Brain microvascular endothelial cell (primary cell): Measurements from ENCODE around the gene TMEM183A.

ENCODE experiments used
- DNase-seq: peaks from one replicate; pipeline ENCODE4 v3.0.0-alpha.2; 2020
- H3K27ac ChIP-seq: fragments of 250-450 bp; sonication (Bioruptor Pico); 2 replicates; pipeline ENCODE4 v1.5.1; 2020; ENCODE audit warnings: mild to moderate bottlenecking, moderate library complexity
- H3K27me3 ChIP-seq: fragments of 250-450 bp; sonication (Bioruptor Pico); replicated peaks from 2 replicates; pipeline ENCODE4 v1.5.1; 2020; ENCODE audit warnings: mild to moderate bottlenecking
- H3K36me3 ChIP-seq: fragments of 250-450 bp; sonication (Bioruptor Pico); replicated peaks from 2 replicates; pipeline ENCODE4 v1.5.1; 2020; ENCODE audit warnings: mild to moderate bottlenecking
- H3K4me3 ChIP-seq: 2 replicates; pipeline ENCODE4 v1.5.1; 2011; ENCODE audit warnings: low read depth, mild to moderate bottlenecking, control low read depth, low read length, moderate library complexity
- CTCF ChIP-seq: IDR thresholded peaks from 2 replicates; pipeline ENCODE4 v1.5.1; 2011; ENCODE audit warnings: low read depth, mild to moderate bottlenecking, moderate library complexity, low read length, control low read depth, inconsistent platforms; ENCODE audit errors: missing control alignments
- in situ Hi-C: cut with HindIII; loops from 2 replicates; pipeline ENCODE4 v1.10.0; 2017; ENCODE audit warnings: low sequenced_read_pairs, low pct_ligation_motif_present

The TMEM183A gene

GRCh38 chr1:203069030-203069747, 62.0 kb downstream of the TMEM183A start:
- H3K27ac ChIP-seq, result no peak overlapping the region
- no peak overlapping the region for H3K4me3 ChIP-seq
- no peak for DNase-seq
- H3K36me3 ChIP-seq, result no peaks in the 10 kb centered on the region
- H3K27me3 ChIP-seq, result peaks cover 9% of the 10 kb centered on the region
- no peak for TF ChIP-seq CTCF
- in situ Hi-C loops, result no loop called here

- no peaks in the 10 kb centered on the region for H3K36me3 ChIP-seq
- in situ Hi-C loops, result no loop called here
- no peak overlapping the region for H3K4me3 ChIP-seq
- no peak for TF ChIP-seq CTCF
- peaks cover 32% of the 10 kb centered on the region for H3K27me3 ChIP-seq
- H3K27ac ChIP-seq, result no peak overlapping the region
- no peak for DNase-seq
Observed at GRCh38 chr1:203072002-203072602, 64.9 kb downstream of the TMEM183A start.

GRCh38 chr1:203072911-203073310, 65.7 kb downstream of the TMEM183A start:
- Histone ChIP-seq H3K36me3 (no peaks in the 10 kb centered on the region), H3K27ac (no peak overlapping the region), H3K27me3 (peaks cover 34% of the 10 kb centered on the region), H3K4me3 (no peak overlapping the region)
- no peak for DNase-seq
- TF ChIP-seq CTCF, result no peak
- in situ Hi-C loops, result no loop called here

- H3K27me3 ChIP-seq, result peaks cover 36% of the 10 kb centered on the region
- no peak for TF ChIP-seq CTCF
- no peaks in the 10 kb centered on the region for H3K36me3 ChIP-seq
- no peak for DNase-seq
- H3K4me3 ChIP-seq, result no peak overlapping the region
- in situ Hi-C loops, result no loop called here
- no peak overlapping the region for H3K27ac ChIP-seq
Observed at GRCh38 chr1:203073469-203073868, 66.3 kb downstream of the TMEM183A start.
